Liver (tissue), 9 donors: Measurements from ENCODE around the gene CDCA3. TPM values are rescaled to one million over a fixed set of nuclear protein-coding genes. Genes with fewer than 3 reads are reported as not detected.

Experiments used
- DNase-seq: peaks from one replicate; pipeline ENCODE4 v3.0.0-alpha.2; 2017; ENCODE audit warnings: low spot score
- H3K27ac ChIP-seq, 2 donors: one replicate each; pipeline ENCODE4 v1.7.0; 2013; ENCODE audit warnings: inconsistent platforms in 2 of 2, low read length in 2 of 2, control low read depth in 1 of 2, low read depth in 1 of 2, mild to moderate bottlenecking in 1 of 2
- H3K27me3 ChIP-seq, 4 donors: one replicate each; pipeline versions ENCODE4 v1.6.1 to v1.7.0; 2013; ENCODE audit warnings: low read length in 3 of 4, inconsistent platforms in 1 of 4, mild to moderate bottlenecking in 1 of 4, moderate library complexity in 1 of 4; ENCODE audit not compliant: control insufficient read depth in 4 of 4, insufficient read depth in 4 of 4
- H3K36me3 ChIP-seq, 4 donors: one replicate each; pipeline versions ENCODE4 v1.6.1 to v1.7.0; 2013; ENCODE audit warnings: low read length in 3 of 4, mild to moderate bottlenecking in 3 of 4, low read depth in 1 of 4, moderate library complexity in 1 of 4; ENCODE audit not compliant: control insufficient read depth in 4 of 4, insufficient read depth in 3 of 4
- H3K4me1 ChIP-seq, 4 donors: one replicate each; pipeline versions ENCODE4 v1.6.1 to v1.7.0; 2013; ENCODE audit warnings: low read length in 3 of 4, mild to moderate bottlenecking in 3 of 4, moderate library complexity in 1 of 4; ENCODE audit not compliant: control insufficient read depth in 4 of 4, insufficient read depth in 4 of 4
- H3K4me3 ChIP-seq, 3 donors: one replicate each; pipeline versions ENCODE4 v1.6.1 to v1.7.0; 2013; ENCODE audit warnings: low read length in 3 of 3, control low read depth in 1 of 3, low read depth in 1 of 3, mild to moderate bottlenecking in 1 of 3
- H3K9ac ChIP-seq, 2 donors: one replicate each; pipeline ENCODE4 v1.7.0; 2013; ENCODE audit warnings: low read length in 2 of 2, mild to moderate bottlenecking in 2 of 2, moderate library complexity in 2 of 2, control low read depth in 1 of 2, low read depth in 1 of 2
- H3K9me3 ChIP-seq, 4 donors: one replicate each; pipeline versions ENCODE4 v1.6.1 to v1.7.0; 2013; ENCODE audit warnings: low read length in 3 of 4; ENCODE audit not compliant: control insufficient read depth in 4 of 4
- CTCF ChIP-seq: fragments of 150-350 bp; IDR thresholded peaks from 2 replicates; pipeline ENCODE4 v1.5.1; 2017; ENCODE audit warnings: improper control_type of control experiment, low read depth, low read length; ENCODE audit not compliant: missing input control
- EGR1 ChIP-seq, 2 donors: IDR thresholded peaks; 2 replicates each; pipeline ENCODE4 v1.6.1; 2016 to 2018; ENCODE audit warnings: antibody characterized with exemption in 2 of 2, low read depth in 2 of 2
- FOXA2 ChIP-seq: IDR thresholded peaks from 2 replicates; pipeline ENCODE4 v1.6.1; 2016; ENCODE audit warnings: antibody characterized with exemption
- JUND ChIP-seq, 2 donors: IDR thresholded peaks; 2 replicates each; pipeline ENCODE4 v1.6.1; 2016; ENCODE audit warnings: antibody characterized with exemption in 2 of 2
- RAD21 ChIP-seq, 2 donors: IDR thresholded peaks; 2 replicates each; pipeline ENCODE4 v1.6.1; 2016; ENCODE audit warnings: antibody characterized with exemption in 2 of 2, mild to moderate bottlenecking in 2 of 2
- RXRA ChIP-seq, 2 donors: IDR thresholded peaks; 2 replicates each; pipeline ENCODE4 v1.6.1; 2017 to 2018; ENCODE audit warnings: antibody characterized with exemption in 2 of 2, mild to moderate bottlenecking in 1 of 2
- SP1 ChIP-seq: IDR thresholded peaks from 2 replicates; pipeline ENCODE4 v1.6.1; 2018; ENCODE audit warnings: antibody characterized with exemption, mild to moderate bottlenecking
- WGBS: extraction: QIAGEN DNeasy Blood & Tissue Kit; methylation state at CpG from one replicate; pipeline ENCODE4 v1.1.7; 2013; 5-methylcytosine and 5-hydroxymethylcytosine counted together
- polyA plus RNA-seq, 2 donors: library from polyadenylated mRNA; stranded (reverse) in 1 of 2; unstranded in 1 of 2; fragments of 200-250 nt in 1 of 2; fragments of >200 nt in 1 of 2; fragmentation: Nextera tagmentation in 1 of 2; extraction: Ambion mirVana in 1 of 2; gene quantifications; one replicate each; pipeline versions ENCODE4 v1.2.1 to v1.2.3, GENCODE V29; 2013 to 2015
- total RNA-seq, 2 donors: library from RNA; depleted of rRNA; stranded (reverse); fragments of >200 nt; gene quantifications; one replicate each; pipeline ENCODE4 v1.2.3, GENCODE V29; 2014
- donor health status: healthy.
- donor health status: healthy.
- donor health status: healthy.
- donor health status: healthy.
- donor health status: healthy.

Gene CDCA3
- total and polyA plus RNA-seq, 4 donors, result 0.25 to 26.0 (median 2.6) TPM

- WGBS, result 23% methylated on average over 12 of the region's 12 CpGs
- peak; percentile 89 for DNase-seq
- peak overlapping the region in 1 of 2 donors; percentile 81 for H3K9ac ChIP-seq
- peaks cover 3 to 54% (median 43%) of the 10 kb centered on the region in 4 donors for H3K4me1 ChIP-seq
- no peak for TF ChIP-seq EGR1 (IDR thresholded peaks at IDR 0.05; ENCODE audit: low read depth in 2 of 2)
- peak; percentile 81 for TF ChIP-seq CTCF
- TF ChIP-seq RAD21 (IDR thresholded peaks at IDR 0.05), result peak; percentile 82 to 86
- H3K27me3 ChIP-seq, result no peaks in the 10 kb centered on the region
- peak overlapping the region in 1 of 2 donors; percentile 99 for H3K27ac ChIP-seq
- H3K36me3 ChIP-seq, result peaks cover 4 to 25% (median 11%) of the 10 kb centered on the region in 4 donors
- peak overlapping the region in 2 of 3 donors; percentile 91 to 95 for H3K4me3 ChIP-seq
- H3K9me3 ChIP-seq, result no peaks in the 10 kb centered on the region
Observed at GRCh38 chr12:6869049-6870021, 18.2 kb upstream of the CDCA3 start.

GRCh38 chr12:6868211-6869048, 17.3 kb upstream of the CDCA3 start:
- peaks cover 4 to 30% (median 12%) of the 10 kb centered on the region in 4 donors for H3K36me3 ChIP-seq
- H3K4me3 ChIP-seq, result peak overlapping the region; percentile 81 to 95 (median 91)
- no peaks in the 10 kb centered on the region for H3K9me3 ChIP-seq
- TF ChIP-seq RXRA (IDR thresholded peaks at IDR 0.05) (no peak), JUND (IDR thresholded peaks at IDR 0.05) (no peak), RAD21 (IDR thresholded peaks at IDR 0.05) (no peak), SP1 (no peak), FOXA2 (no peak), CTCF (no peak)
- H3K9ac ChIP-seq, result peak overlapping the region; percentile 66 to 81
- WGBS, result 11% methylated on average over 22 of the region's 22 CpGs
- peaks cover 3 to 50% (median 42%) of the 10 kb centered on the region in 4 donors for H3K4me1 ChIP-seq
- H3K27me3 ChIP-seq, result no peaks in the 10 kb centered on the region
- peak overlapping the region; percentile 96 to 99 for H3K27ac ChIP-seq
- DNase-seq, result no peak
